ENCODE data around the gene DNAJB6. TPM values are rescaled to one million over a fixed set of nuclear protein-coding genes. Genes with fewer than 3 reads are reported as not detected.

The DNAJB6 gene
- total RNA-seq, 2 experiments from 2014 or later: 67.8 to 80.6 TPM

DNA sequence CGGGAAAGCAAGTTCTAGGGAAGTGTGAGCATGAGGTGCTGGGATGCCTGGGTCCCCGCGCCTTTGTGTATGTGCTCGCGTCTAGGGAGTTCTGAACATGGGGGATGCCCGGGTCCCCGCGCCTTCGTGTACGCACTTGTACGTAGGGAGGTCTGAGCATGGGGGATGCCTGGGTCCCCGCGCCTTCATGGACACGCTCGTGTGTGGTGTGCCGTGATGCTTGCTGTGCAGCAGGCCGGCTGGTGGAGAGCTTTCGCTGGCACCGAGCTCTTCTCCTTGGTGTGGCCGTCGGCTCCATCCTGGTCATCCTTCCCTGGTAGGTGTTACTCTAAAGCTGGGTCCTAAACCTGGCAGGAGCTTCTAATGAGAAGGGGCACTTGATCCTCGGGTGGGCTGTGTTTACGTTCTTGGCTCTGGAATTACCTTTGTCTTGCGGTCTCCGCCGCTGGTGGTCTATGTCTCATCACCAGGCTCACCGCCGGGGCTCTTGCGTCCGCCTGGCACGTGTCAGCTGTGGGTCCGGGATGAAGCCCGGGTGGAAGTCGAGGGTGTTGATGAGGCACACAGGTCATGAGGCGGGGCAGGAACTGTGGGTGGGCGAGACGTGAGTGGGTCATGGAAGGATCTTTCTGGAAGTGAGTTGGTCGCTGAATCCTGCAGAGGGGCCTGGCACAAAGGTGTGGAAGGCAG, 63.5 kb downstream of the DNAJB6 start:
- CTCF ChIA-PET: no interaction called here
- TF ChIP-seq, protein P1, sequence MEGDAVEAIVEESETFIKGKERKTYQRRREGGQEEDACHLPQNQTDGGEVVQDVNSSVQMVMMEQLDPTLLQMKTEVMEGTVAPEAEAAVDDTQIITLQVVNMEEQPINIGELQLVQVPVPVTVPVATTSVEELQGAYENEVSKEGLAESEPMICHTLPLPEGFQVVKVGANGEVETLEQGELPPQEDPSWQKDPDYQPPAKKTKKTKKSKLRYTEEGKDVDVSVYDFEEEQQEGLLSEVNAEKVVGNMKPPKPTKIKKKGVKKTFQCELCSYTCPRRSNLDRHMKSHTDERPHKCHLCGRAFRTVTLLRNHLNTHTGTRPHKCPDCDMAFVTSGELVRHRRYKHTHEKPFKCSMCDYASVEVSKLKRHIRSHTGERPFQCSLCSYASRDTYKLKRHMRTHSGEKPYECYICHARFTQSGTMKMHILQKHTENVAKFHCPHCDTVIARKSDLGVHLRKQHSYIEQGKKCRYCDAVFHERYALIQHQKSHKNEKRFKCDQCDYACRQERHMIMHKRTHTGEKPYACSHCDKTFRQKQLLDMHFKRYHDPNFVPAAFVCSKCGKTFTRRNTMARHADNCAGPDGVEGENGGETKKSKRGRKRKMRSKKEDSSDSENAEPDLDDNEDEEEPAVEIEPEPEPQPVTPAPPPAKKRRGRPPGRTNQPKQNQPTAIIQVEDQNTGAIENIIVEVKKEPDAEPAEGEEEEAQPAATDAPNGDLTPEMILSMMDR (IDR thresholded peaks at IDR 0.05): no peak
- Mint-ChIP-seq H3K27me3 (no peaks in the 10 kb centered on the region), H3K9me3 (no peaks in the 10 kb centered on the region), H3K4me1 (ENCODE audit: low read depth) (peaks cover 15% of the 10 kb centered on the region), H3K4me3 (no peak overlapping the region), H3K27ac (no peak overlapping the region), H3K36me3 (ENCODE audit: low read depth) (peaks cover 22% of the 10 kb centered on the region)
- POLR2A ChIA-PET: no interaction called here
- intact Hi-C loops (cut with micrococcal nuclease): no loop called here
- DNase-seq: no peak
- no peak for ATAC-seq

DNA sequence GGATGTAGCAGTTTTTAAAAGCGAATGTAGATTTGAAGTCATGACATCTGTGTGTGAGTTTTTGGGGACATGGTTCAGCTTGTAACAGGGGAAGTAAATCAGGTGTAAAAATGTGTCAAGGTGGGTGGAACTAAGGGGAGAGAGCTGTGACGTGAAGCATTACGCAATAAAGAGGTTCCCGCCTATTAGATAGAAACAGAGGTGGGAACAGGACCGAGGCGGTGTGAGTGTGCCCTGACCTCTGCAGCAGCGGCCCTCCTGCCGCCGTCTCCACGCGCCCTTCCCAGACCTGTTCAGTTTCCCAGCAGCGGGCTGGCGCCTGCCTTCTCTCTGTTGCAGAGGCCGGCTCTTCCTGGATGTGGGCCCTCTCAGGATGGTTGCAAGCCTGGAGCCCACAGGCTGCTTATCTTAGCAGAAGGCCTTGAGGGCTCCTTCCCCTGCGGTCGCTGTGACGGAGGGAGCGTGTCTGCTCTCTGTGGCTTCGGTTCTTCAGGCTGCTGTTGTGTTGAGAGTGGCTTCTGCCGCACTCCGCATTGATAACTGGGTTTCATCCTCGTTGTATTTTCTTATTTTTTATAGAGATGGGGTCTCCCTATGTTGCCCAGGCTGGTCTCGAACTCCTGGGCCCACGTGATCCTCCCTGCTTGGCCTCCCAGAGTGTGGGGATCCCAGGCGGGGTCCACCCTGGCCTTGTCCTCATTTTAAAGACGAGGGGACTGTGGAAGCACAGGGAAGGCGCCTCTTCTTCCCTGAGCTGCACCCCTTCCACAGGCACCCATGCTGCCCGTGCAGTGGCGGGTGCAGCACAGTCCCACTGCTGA, 65.0 kb downstream of the DNAJB6 start:
- Mint-ChIP-seq H3K4me3 (no peak overlapping the region), H3K27ac (no peak overlapping the region), H3K4me1 (ENCODE audit: low read depth) (peaks cover 17% of the 10 kb centered on the region), H3K36me3 (ENCODE audit: low read depth) (peaks cover 24% of the 10 kb centered on the region), H3K9me3 (no peaks in the 10 kb centered on the region), H3K27me3 (no peaks in the 10 kb centered on the region)
- intact Hi-C loops (cut with micrococcal nuclease): no loop called here
- DNase-seq (no peak), ATAC-seq (no peak)
- POLR2A ChIA-PET: no interaction called here
- TF ChIP-seq, protein P1 (IDR thresholded peaks at IDR 0.05): no peak
- CTCF ChIA-PET: no interaction called here

DNA sequence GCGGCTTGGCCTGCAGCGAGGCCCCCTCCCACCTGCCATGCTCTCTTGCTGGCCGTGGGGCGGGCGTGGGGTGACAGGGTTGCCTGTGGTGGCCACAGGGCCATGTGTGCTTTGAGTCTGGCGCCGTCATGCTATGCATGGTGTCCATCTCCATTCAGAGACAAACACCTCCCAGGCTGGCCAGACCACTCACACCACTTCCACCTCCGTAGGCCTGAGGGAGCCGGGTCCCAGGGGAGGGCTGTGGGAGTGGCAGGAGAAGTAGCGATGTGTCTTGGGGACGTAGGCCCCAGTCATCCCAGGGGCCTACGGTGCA, 65.5 kb downstream of the DNAJB6 start:
- Mint-ChIP-seq H3K4me3 (no peak overlapping the region), H3K9me3 (no peaks in the 10 kb centered on the region), H3K4me1 (ENCODE audit: low read depth) (peaks cover 17% of the 10 kb centered on the region), H3K36me3 (ENCODE audit: low read depth) (peaks cover 24% of the 10 kb centered on the region), H3K27ac (no peak overlapping the region), H3K27me3 (no peaks in the 10 kb centered on the region)
- ATAC-seq (no peak), DNase-seq (no peak)
- POLR2A ChIA-PET: no interaction called here
- TF ChIP-seq, protein P1 (IDR thresholded peaks at IDR 0.05): no peak
- CTCF ChIA-PET: no interaction called here
- intact Hi-C loops (cut with micrococcal nuclease): no loop called here

DNA sequence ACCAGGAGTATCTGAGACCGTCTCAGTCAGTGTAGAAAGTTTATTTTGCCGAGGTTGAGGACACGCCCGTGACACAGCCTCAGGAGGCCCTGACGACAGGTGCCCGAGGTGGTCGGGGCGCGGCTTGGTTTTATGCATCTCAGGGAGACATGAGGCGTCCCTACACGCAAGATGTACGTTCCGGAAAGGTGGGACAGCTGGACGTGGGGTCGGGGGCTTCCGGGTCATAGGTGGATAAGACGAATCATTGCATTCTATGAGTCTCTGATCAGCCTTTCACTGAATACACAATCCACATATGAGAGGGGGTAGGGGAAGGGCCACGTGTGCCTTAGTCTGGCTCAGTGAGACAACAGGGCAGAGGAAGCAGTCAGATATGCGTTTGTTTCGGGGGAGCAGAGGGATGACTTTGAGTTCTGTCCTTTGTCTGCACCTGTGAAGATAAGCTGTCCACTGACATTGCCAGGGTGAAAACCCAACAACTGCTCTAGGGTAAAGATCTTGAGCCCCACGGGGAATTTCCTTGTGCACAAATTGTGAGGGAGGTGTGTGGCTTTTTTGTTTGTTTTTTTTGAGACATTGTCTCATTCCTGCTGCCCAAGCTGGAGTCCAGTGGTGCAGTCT, 66.2 kb downstream of the DNAJB6 start:
- DNase-seq (no peak), ATAC-seq (no peak)
- Mint-ChIP-seq H3K4me3 (no peak overlapping the region), H3K4me1 (ENCODE audit: low read depth) (peaks cover 17% of the 10 kb centered on the region), H3K27me3 (no peaks in the 10 kb centered on the region), H3K36me3 (ENCODE audit: low read depth) (peaks cover 23% of the 10 kb centered on the region), H3K27ac (no peak overlapping the region), H3K9me3 (no peaks in the 10 kb centered on the region)
- intact Hi-C loops (cut with micrococcal nuclease): no loop called here
- TF ChIP-seq, protein P1 (IDR thresholded peaks at IDR 0.05): no peak
- ChIA-PET CTCF (interaction anchor here (0.8 kb wide), 1 partner anchor 16 kb away, joined by 3 read pairs; no protein-coding TSS in a partner anchor), POLR2A (interaction anchor here (0.8 kb wide), 1 partner anchor 11 kb away, joined by 3 read pairs; no protein-coding TSS in a partner anchor)
